HepG2 (cell line): Measurements from ENCODE around the gene RAE1. TPM values are rescaled to one million over a fixed set of nuclear protein-coding genes. Genes with fewer than 3 reads are reported as not detected.

Source experiments
- BATF2 ChIP-seq: sonication (generic); formaldehyde crosslinking; IDR thresholded peaks from 2 replicates; pipeline ENCODE4 v1.8.0; 2022; ENCODE audit warnings: mild to moderate bottlenecking, missing genetic modification reagents, moderate library complexity
- CBX5 ChIP-seq: sonication (generic); formaldehyde crosslinking; IDR thresholded peaks from 2 replicates; pipeline ENCODE4 v1.4.0; 2020; ENCODE audit warnings: missing genetic modification reagents, borderline replicate concordance
- IKZF5 ChIP-seq: IDR thresholded peaks from 2 replicates; pipeline ENCODE4 v1.6.1; 2018; ENCODE audit warnings: missing genetic modification reagents, mild to moderate bottlenecking, missing compliant biosample characterization
- MAFG ChIP-seq: sonication (generic); formaldehyde crosslinking; IDR thresholded peaks from 2 replicates; pipeline ENCODE4 v1.5.1; 2020; ENCODE audit warnings: mild to moderate bottlenecking, missing genetic modification reagents
- MTERF4 ChIP-seq: sonication (generic); formaldehyde crosslinking; IDR thresholded peaks from 2 replicates; pipeline ENCODE4 v1.8.0; 2023; ENCODE audit warnings: mild to moderate bottlenecking, missing genetic modification reagents
- PHF21A ChIP-seq: sonication (generic); formaldehyde crosslinking; IDR thresholded peaks from 2 replicates; pipeline ENCODE4 v1.5.0; 2020; ENCODE audit warnings: mild to moderate bottlenecking, missing genetic modification reagents
- TMF1 ChIP-seq: sonication (generic); formaldehyde crosslinking; IDR thresholded peaks from 2 replicates; pipeline ENCODE4 v1.8.1; 2022; ENCODE audit warnings: low read depth, missing genetic modification reagents
- TRAFD1 ChIP-seq: sonication (generic); formaldehyde crosslinking; IDR thresholded peaks from 2 replicates; pipeline ENCODE4 v1.5.1; 2020; ENCODE audit warnings: missing genetic modification reagents, mild to moderate bottlenecking, borderline replicate concordance
- ZFP36L1 ChIP-seq: sonication (generic); formaldehyde crosslinking; IDR thresholded peaks from 2 replicates; pipeline ENCODE4 v1.8.0; 2022; ENCODE audit warnings: mild to moderate bottlenecking, missing genetic modification reagents, moderate library complexity
- ZNF432 ChIP-seq: sonication (generic); formaldehyde crosslinking; IDR thresholded peaks from 2 replicates; pipeline ENCODE4 v1.5.0; 2020; ENCODE audit warnings: missing genetic modification reagents, mild to moderate bottlenecking, borderline replicate concordance
- ZNF512 ChIP-seq: sonication (generic); formaldehyde crosslinking; IDR thresholded peaks from 2 replicates; pipeline ENCODE4 v1.4.0; 2020; ENCODE audit warnings: mild to moderate bottlenecking, missing genetic modification reagents
- ZNF891 ChIP-seq: sonication (generic); formaldehyde crosslinking; IDR thresholded peaks from 2 replicates; pipeline ENCODE4 v1.5.0; 2020; ENCODE audit warnings: mild to moderate bottlenecking, missing genetic modification reagents
- ZZZ3 ChIP-seq: sonication (generic); formaldehyde crosslinking; IDR thresholded peaks from 2 replicates; pipeline ENCODE4 v1.4.0; 2020; ENCODE audit warnings: missing genetic modification reagents, mild to moderate bottlenecking, borderline replicate concordance
- polyA plus RNA-seq, 8 experiments: library from polyadenylated mRNA; depleted of rRNA in 3 of 8; stranded (reverse) in 7 of 8; unstranded in 1 of 8; fragments of >200 nt; fragmentation: Illumina TruSeq in 4 of 8; extraction: Trizol in 4 of 8; gene quantifications; 2 replicates each; pipeline versions ENCODE4 v1.2.1 to v1.2.3, GENCODE V29; 2011 to 2016; ENCODE audit warnings: low read depth in 4 of 8, missing spikeins in 1 of 8, mixed read lengths in 1 of 8; ENCODE audit not compliant: insufficient read depth in 1 of 8
- total RNA-seq, 5 experiments: library from RNA; depleted of rRNA; stranded (reverse); fragments of >200 nt; fragmentation: Illumina TruSeq; extraction: Trizol; gene quantifications; 2 replicates each; pipeline ENCODE4 v1.2.3, GENCODE V29; 2016; ENCODE audit warnings: low read depth in 1 of 5

Gene RAE1
- total and polyA plus RNA-seq, 2 of the 13 experiments (the other 11 are each of a cell fraction or from before 2014, with no cell fraction given), result 36.1 to 72.9 TPM

GRCh38 chr20:57380081-57380750 lies 29.2 kb downstream of the RAE1 start (continued):
- TF ChIP-seq ZNF432 (CRISPR knock-in tag) (no peak), ZNF512 (CRISPR knock-in tag) (no peak), ZZZ3 (CRISPR knock-in tag) (no peak), ZFP36L1 (CRISPR knock-in tag) (no peak), ZNF891 (CRISPR knock-in tag) (no peak), IKZF5 (CRISPR knock-in tag) (no peak), PHF21A (CRISPR knock-in tag) (no peak), CBX5 (CRISPR knock-in tag) (no peak), TRAFD1 (no peak), BATF2 (CRISPR knock-in tag) (0 out of 2 replicates have a peak, but pooled peaks have one; percentile 26), MTERF4 (CRISPR knock-in tag) (no peak), MAFG (CRISPR knock-in tag) (no peak), TMF1 (CRISPR knock-in tag) (no peak)
